IPS DF 4.7 (cell line): ENCODE measurements around the gene FTO.

Source experiments
- DNase-seq: peaks from one replicate; pipeline ENCODE4 v3.0.0-alpha.2; 2013; ENCODE audit warnings: low spot score; ENCODE audit errors: extremely low read depth

The FTO gene

DNA sequence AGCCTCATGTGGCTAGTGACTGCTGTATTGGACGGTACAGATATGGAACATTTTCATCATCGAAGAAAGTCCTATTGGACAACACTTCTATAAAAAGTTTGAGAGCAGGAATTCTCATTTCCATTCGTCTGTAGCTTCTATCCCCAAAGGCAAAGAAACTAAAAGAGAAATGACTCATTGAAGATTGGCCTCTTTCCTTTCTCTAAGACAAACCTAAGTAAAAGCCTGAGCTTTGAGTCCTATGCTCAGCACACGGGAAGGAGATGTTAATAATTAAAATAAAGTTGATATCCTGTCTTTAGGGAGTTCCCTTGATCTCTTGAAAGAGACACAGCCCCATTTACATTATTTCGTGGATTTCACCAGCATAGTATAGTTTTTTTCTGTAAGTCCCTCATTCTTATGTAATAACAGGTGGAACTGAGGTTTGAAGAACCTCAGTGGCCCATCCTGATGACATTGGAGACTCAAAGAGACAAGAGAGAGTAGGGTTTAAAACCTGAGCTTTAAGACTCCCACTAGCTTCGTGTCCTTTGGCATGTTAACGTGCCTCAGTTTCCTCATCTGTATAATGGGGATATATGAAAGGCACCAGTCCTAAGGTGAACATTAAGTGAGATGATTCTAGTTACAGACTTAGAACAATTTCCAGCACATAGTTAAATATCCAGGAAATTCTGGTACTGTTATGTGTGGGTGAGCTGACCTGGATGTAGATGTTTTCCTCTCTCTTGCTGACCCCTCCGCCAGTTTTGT is 408.7 kb downstream of the FTO start:
- DNase-seq: no peak

DNA sequence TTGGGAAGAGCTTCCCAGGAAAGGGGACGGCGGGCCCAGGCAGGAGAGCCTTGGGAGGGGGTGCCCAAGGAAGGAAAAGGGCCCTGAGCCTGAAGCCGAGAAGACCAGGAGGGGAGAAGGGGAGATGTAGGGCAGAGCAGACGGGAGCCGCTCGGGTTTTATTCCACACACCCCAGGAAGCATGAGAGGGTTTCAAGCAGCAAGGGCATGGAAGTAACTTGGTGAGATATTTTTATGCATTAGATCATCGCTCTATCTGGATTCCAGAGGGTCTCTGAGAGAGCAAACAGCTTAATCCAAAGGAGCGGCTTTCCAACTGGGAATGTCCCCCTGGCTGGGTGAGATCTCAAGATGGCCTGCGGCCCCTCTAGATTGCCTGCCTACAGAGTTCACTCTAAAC is 411.6 kb downstream of the FTO start:
- no peak for DNase-seq

- no peak for DNase-seq
These were observed 412.2 kb downstream of the FTO start for GRCh38 chr16:54116124-54116655.

DNA sequence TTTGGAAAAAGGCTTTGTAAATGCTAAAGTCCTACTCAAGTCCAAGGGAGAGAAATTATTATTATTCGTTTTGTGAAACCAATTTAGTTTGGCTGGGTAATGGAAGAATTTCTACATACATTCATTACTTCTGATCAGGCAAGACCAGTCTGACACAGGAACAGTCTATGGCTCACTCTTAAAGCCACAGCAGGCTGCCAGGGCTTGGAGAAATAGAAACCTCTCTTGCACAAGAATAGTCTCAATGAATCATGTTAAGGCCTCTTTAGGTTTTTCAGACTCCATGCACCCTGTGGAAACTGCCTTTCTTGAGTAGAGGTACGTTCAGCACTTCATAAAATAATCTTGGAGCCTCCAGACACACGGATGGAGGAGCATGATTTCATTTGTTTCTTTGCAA is 414.9 kb downstream of the FTO start:
- no peak for DNase-seq

DNA sequence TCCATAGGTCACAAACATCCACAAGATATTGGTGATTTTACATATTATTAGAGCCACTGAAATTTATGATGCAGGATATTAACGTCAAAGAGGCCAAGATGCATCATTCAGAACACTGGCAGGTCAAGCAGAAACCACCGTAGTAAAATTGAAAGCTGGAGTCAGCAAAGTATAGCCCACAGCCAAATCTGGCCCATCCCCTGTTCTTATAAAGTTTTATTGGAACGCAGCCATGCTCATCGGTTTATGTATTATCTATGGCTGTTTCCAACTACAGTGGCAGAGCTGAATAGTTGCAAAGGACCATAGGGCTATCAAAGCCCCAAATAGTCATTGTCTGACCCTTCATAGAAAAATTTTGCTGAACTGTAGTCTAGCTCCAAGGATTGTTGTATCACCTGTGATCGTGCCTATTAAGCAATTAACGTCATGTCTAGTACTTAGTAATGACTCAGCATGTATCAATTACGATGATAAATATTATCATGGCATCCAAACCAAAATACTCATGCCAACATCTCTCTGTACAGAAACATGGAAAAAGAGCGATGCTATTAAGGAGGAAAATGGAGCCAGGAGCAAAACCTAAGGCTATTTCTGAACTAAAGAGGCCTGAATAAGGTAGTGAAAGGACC is 417.0 kb downstream of the FTO start:
- DNase-seq: no peak

DNA sequence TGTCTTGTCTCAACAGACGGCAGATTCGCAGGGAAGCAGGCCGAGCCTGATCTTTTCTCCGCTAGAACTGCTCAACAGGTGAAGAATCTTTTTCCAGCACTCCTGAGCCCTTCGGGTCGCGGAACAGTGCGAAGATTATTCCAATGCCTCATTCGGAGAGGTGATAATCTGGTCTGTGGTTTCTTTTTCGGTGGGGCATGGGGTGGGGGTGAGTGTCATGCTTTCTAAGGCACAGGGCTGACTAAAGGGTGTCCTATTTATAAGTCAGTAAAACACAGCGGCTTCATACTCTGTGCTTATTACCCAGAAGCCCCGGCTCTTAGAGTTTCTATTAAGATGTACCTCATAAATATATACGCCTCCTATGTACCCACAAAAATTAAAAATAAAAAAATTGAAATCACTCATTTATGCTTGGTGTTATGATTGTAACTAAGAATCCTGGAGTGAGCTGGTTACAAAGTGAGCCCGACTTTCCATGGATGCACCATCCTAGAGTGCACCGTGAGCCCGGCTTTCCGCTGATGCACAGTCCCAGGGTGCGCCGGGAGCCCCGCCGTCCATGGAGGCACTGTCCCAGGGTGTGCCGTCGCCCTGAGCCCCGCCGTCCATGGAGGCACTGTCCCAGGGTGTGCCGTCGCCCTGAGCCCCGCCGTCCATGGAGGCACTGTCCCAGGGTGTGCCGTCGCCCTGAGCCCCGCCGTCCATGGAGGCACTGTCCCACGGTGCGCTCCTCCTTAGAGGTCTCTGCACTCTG is 417.8 kb downstream of the FTO start:
- DNase-seq: no peak

DNA sequence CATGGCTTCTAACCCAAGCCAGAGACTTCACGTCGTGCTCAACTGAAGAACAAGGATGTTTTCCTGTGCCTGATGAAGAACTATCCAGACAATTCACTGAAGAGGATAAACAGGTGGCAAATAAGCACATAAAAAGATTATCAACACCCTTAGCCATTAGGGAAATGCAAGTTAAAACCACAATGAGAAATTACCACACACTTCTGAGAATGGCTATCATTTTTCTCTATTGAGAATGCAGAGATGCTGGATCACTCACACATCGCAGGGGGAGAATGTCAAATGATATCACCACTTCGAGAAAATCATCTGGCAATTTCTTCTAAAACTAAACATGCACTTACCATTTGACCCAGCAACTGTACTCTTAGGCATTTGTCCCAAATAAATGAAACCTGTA is 419.8 kb downstream of the FTO start:
- DNase-seq: no peak

DNA sequence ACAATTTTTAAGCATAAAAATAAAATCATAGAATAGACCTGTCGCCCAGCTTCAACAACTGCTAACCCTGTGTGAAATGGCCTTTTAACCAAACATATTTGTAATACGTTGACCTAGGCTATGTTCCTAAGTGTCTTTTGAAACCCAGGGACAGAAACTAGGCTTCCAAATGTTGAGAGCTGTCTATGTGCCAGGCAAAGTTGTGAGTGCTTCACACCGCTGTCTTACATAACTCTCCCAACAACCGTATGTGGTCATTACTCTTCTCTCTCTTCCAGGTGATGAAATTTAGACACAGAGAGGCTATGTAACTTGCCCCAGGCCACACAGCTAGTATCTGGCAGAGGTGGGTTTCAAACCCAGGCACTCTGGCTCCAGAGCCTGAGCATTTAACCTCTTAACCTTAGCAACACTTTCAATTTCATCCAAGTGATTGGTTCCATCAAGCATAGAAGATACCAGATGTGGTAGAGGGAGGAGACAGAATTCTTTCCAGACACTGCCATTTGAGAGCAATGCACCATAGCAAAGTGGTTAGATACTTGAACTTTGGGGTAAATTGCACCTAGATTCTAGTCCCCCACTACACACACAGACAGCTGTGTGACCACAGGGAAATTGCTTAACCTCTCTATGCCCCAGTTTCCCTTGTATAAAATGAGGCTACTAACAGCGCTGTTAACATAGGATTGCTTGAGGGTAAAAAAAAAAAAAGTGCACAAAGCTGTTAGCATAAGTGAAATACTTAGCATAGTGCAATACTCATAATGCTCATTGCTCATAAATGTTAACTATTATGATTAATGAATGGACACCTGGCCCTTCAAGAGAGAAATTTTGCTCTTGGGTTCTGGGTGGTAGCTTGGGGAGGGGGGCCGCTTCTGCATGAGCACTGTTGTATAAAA is 422.0 kb downstream of the FTO start:
- no peak for DNase-seq

GRCh38 chr16:54126907-54127306 is 423.0 kb downstream of the FTO start:
- DNase-seq: no peak

- DNase-seq: no peak
These were observed 424.8 kb downstream of the FTO start for GRCh38 chr16:54128629-54129234.

- DNase-seq: no peak
These were observed 425.9 kb downstream of the FTO start for GRCh38 chr16:54129810-54130209.

DNA sequence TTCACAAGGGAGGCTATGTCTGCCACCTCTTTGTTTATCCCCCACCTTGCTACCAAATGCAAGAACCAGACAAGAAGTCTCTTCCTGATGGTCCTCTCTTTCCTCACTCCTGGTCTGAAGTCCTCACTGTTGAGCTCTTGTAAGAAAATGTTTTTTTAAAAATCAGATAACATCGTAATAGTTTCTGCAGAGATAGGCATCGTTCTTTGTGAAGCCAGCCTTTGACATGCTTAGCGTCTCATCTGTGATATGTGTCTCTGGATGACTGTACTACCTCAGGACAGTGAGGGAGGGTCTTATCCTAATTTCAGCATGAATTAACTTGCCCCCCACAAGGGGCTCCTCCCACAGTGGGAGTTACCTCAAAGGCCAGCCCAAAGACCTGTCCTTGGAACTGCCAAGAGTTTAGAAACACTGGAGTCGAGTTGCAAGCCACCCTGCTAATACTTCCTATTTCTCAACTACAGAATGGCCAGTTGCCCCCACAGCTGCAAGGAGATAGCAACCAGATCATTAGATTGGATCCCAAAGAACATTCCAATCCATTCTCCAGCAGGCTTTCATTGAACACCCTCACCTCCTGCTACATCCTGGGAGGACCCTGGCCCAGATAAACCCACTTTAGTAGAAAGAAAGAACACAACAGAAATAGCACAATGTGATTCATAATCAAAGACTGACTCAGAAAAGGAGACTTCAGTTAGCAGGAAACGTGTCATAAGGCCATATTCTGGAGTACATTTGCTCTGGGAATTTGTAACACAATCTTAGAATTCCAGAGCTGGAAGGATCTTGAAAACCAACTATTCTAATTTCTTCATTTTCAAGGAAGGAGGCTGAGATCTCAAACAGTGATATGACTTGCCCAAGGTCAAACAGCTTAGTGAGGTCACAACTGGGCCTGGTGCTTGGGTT is 431.7 kb downstream of the FTO start:
- no peak for DNase-seq

GRCh38 chr16:54136276-54136625 is 432.3 kb downstream of the FTO start:
- DNase-seq: no peak

- no peak for DNase-seq
These were observed 436.3 kb downstream of the FTO start for GRCh38 chr16:54140057-54140787.

DNA sequence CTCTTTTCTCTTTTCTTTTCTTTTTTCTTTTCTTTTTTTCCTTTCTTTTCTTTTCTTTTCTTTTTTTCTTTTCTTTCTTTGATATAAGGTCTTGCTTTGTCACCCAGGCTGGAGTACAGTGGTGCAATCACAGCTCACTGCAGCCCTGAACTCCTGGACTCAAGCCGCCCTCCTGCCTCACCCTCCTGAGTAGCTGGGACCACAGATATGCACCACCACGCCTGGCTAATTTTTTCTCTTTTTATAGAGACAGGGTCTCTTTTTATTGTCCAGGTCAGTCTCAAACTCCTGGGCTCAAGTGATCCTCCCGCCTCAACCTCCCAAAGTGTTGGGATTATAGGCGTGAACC is 436.8 kb downstream of the FTO start:
- no peak for DNase-seq

- no peak for DNase-seq
These were observed 438.8 kb downstream of the FTO start for GRCh38 chr16:54142787-54143186.

DNA sequence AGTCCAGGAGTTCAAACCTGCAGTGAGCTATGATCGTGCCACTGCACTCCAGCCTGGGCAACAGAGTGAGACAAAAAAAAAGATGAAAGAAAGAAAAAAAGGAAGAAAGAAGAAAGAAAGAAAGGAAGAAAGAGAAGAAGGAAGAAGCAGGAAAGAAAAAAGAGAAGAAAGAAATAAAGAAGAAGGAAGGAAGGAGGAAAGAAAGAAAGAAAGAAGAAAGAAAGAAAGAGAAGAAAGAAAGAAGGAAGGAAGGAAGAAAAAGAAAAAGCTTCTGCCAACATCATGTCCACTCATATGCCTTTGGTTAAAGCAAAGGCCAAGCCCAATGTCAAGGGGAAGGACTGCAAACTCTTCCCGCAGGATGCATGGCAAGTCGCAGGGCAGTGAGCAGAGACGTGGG is 439.5 kb downstream of the FTO start:
- DNase-seq: no peak

DNA sequence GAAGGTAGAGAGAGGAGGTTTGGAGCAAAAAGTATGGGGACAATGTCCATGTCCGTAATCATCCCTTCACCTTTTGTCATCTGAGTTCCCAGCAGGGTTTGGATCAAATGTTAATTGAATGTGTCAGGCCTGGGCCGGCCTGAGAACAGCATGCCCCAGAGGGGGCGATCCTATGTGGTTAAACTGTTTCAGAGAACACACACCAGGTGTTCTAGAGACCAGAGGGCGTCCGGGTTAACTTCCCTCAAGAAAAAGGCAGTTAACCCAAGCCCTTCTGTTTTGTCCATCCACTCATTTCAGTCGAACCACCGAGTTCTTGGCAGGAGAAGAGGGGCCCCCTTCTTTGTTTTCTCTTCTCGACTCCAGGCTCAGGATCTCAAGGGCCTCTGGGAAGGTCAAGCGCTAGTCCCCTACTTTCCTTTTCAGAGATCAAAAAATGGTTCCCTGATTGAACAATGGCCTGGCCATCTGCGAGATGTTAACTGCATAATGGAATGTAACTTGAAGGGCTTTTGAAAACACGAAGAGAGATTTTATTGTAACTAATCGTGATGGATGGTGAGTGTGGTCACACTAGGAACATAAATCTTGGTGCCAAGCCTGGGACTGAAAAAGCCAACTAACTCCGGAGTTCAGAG is 440.1 kb downstream of the FTO start:
- no peak for DNase-seq

DNA sequence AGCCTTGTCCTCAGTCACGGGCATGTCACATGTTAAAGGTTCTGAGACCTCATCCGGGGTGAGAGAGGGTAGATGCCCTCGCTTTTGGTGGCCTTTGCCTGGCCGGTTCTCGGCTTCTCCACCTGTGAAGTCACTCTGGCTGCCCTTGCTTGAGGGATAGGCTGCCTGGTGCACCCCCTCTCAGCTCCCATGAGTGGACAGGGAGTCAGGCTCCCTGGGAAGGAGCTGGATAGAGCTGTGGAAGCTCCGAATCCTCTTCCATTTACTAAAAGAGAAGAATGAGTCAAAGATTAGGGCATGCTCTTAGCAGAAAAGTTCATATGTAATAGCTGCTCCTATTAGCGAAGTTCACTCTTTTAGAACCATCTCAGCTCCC is 440.6 kb downstream of the FTO start:
- DNase-seq: no peak
